ENCODE results near the gene PPP2R3A. TPM values are rescaled to one million over a fixed set of nuclear protein-coding genes. Genes with fewer than 3 reads are reported as not detected.

The PPP2R3A gene
- total and polyA plus RNA-seq, 2 of the 4 experiments (the other 2 are of a cell fraction), result 11.3 to 37.3 TPM

- dilution Hi-C loops (cut with HindIII; ENCODE audit: low sequenced_read_pairs, unreplicated experiment), result no loop called here
- POLR2A ChIA-PET (ENCODE audit: unreplicated experiment), result no interaction called here
- intact Hi-C loops (cut with micrococcal nuclease), result no loop called here
Observed at GRCh38 chr3:135980343-135980742, 14.8 kb downstream of the PPP2R3A start.

More at GRCh38 chr3:135980343-135980742, 14.8 kb downstream of the PPP2R3A start:
- Histone ChIP-seq H2BK5ac (ENCODE audit: low read depth, low read length, poor library complexity, severe bottlenecking) (no peak overlapping the region), H3K27me3 (ENCODE audit: control insufficient read depth, insufficient read depth, low read length) (no peaks in the 10 kb centered on the region), H3K9me1 (ENCODE audit: insufficient read depth, low read length) (peaks cover 16% of the 10 kb centered on the region), H3K4me1 (ENCODE audit: control insufficient read depth, insufficient read depth, low read length) (peaks cover 8% of the 10 kb centered on the region), H4K5ac (ENCODE audit: low read depth, low read length) (no peak overlapping the region), H3K9ac (ENCODE audit: low read depth, low read length) (no peak overlapping the region), H2BK120ac (ENCODE audit: low read depth, low read length) (no peak overlapping the region), H3K18ac (ENCODE audit: low read depth, low read length) (no peak overlapping the region), H2AK5ac (ENCODE audit: low read depth, low read length) (0 out of 2 replicates have a peak overlapping the region, but pooled peaks have one; percentile 15), H3K4me2 (ENCODE audit: low read depth, low read length) (no peak overlapping the region), H3K4me3 (ENCODE audit: insufficient read depth, low read depth, low read length) (no peak overlapping the region), H2BK20ac (ENCODE audit: low read depth, low read length) (no peak overlapping the region), H2BK15ac (ENCODE audit: low read depth, low read length) (no peak overlapping the region), H4K20me1 (ENCODE audit: insufficient read depth, low read length) (peaks cover 8% of the 10 kb centered on the region; the same call in 1 of the 2 replicates), H3K56ac (ENCODE audit: extremely low read depth, insufficient read depth, low read length) (no peak overlapping the region), H3K27ac (ENCODE audit: insufficient read depth, low read length) (no peak overlapping the region), H3K36me3 (ENCODE audit: control insufficient read depth, insufficient read depth, low read length) (no peaks in the 10 kb centered on the region), H4K8ac (ENCODE audit: low read depth in 2 of 2, low read length in 2 of 2) (0 out of 4 replicates have a peak overlapping the region, but pooled peaks of 1 of the 2 experiments have one; percentile 9), H2AK9ac (replicated peaks; ENCODE audit: low read depth, low read length, poor library complexity) (no peak overlapping the region), H3K9me3 (ENCODE audit: control insufficient read depth, insufficient read depth, low read length) (no peaks in the 10 kb centered on the region), H3K14ac (replicated peaks; ENCODE audit: low read depth, low read length) (peak overlapping the region; percentile 3; the same call in 1 of the 2 replicates), H3K79me1 (ENCODE audit: low read depth in 1 of 2, low read length in 2 of 2) (peaks cover 23 to 57% of the 10 kb centered on the region in 2 experiments), H4K91ac (ENCODE audit: insufficient read depth, low read depth, low read length) (no peak overlapping the region), H2AFZ (replicated peaks; ENCODE audit: low read length, poor library complexity) (no peak overlapping the region), H3K4ac (ENCODE audit: low read depth, low read length) (peak overlapping the region; percentile 36; the same call in 1 of the 2 replicates), H3K23ac (ENCODE audit: low read depth, low read length) (no peak overlapping the region)
- TF ChIP-seq BHLHE40 (IDR thresholded peaks at IDR 0.05; ENCODE audit: low read depth, low read length) (no peak), RCOR1 (IDR thresholded peaks at IDR 0.05; ENCODE audit: insufficient replicate concordance, low read length) (no peak), POLR2A (IDR thresholded peaks at IDR 0.05; ENCODE audit: low read depth, low read length) (no peak), CTCF (conservative IDR thresholded peaks at IDR 0.05; ENCODE audit: low read depth, low read length) (no peak), MAZ (IDR thresholded peaks at IDR 0.05; ENCODE audit: borderline replicate concordance, low read depth, low read length) (no peak), MXI1 (IDR thresholded peaks at IDR 0.05; ENCODE audit: borderline replicate concordance, low read depth, low read length) (no peak), ELK1 (IDR thresholded peaks at IDR 0.05; ENCODE audit: borderline replicate concordance, low read depth, low read length) (no peak), SMC3 (IDR thresholded peaks at IDR 0.05; ENCODE audit: low read depth, low read length) (no peak), RAD21 (IDR thresholded peaks at IDR 0.05; ENCODE audit: low read length) (no peak), CHD1 (IDR thresholded peaks at IDR 0.05; ENCODE audit: low read depth, low read length) (no peak), NFE2L2 (IDR thresholded peaks at IDR 0.05; ENCODE audit: low read depth, low read length) (no peak), USF2 (IDR thresholded peaks at IDR 0.05; ENCODE audit: low read depth, low read length) (no peak), MAFK (IDR thresholded peaks at IDR 0.05; ENCODE audit: low read depth, low read length) (no peak), CEBPB (IDR thresholded peaks at IDR 0.05; ENCODE audit: low read depth, low read length) (no peak), FOS (IDR thresholded peaks at IDR 0.05; ENCODE audit: low read depth, low read length) (no peak)
- CTCF ChIA-PET, result no interaction called here
- in situ Hi-C loops (cut with MboI; ENCODE audit: low sequenced_read_pairs), result no loop called here
- ATAC-seq (ENCODE audit: low read depth) (no peak), DNase-seq (no peak)
- no CpG with 5 or more reads among the region's 2 CpGs for WGBS, 2 experiments (ENCODE audit: extremely low coverage in 2 of 2, insufficient read length in 1 of 2)
- no TSS peak for BruUV-seq (replicated peaks)
